GM18526 (cell line): ENCODE results near the gene CD52.

Source experiments
- POLR2A ChIP-seq: IDR thresholded peaks from 3 replicates; pipeline ENCODE4 v1.6.1; 2011; ENCODE audit not compliant: insufficient read length; ENCODE audit errors: extremely low read depth

Gene CD52

GRCh38 chr1:26281091-26281958 is 36.4 kb upstream of the CD52 start:
- no peak for TF ChIP-seq POLR2A

GRCh38 chr1:26281971-26282370 is 35.8 kb upstream of the CD52 start:
- no peak for TF ChIP-seq POLR2A

GRCh38 chr1:26282401-26282918 is 35.3 kb upstream of the CD52 start:
- TF ChIP-seq POLR2A, result no peak

- no peak for TF ChIP-seq POLR2A
These were observed 34.4 kb upstream of the CD52 start for GRCh38 chr1:26283279-26283853.

GRCh38 chr1:26283871-26284596 is 33.7 kb upstream of the CD52 start:
- no peak for TF ChIP-seq POLR2A

- TF ChIP-seq POLR2A, result no peak
These were observed 33.0 kb upstream of the CD52 start for GRCh38 chr1:26284597-26285347.

- no peak for TF ChIP-seq POLR2A
These were observed 32.2 kb upstream of the CD52 start for GRCh38 chr1:26285366-26286063.

GRCh38 chr1:26286064-26286416 is 31.7 kb upstream of the CD52 start:
- TF ChIP-seq POLR2A, result no peak

GRCh38 chr1:26287033-26287711 is 30.6 kb upstream of the CD52 start:
- peak; percentile 36 for TF ChIP-seq POLR2A

GRCh38 chr1:26287811-26288210 is 29.9 kb upstream of the CD52 start:
- no peak for TF ChIP-seq POLR2A

- no peak for TF ChIP-seq POLR2A
These were observed 29.3 kb upstream of the CD52 start for GRCh38 chr1:26288311-26288941.

- peak; percentile 68 for TF ChIP-seq POLR2A
These were observed 28.3 kb upstream of the CD52 start for GRCh38 chr1:26289158-26290059.
